SK-N-SH treated with all-trans-retinoic acid at 6 μM for 48 hours (cell line): Measurements from ENCODE around the gene SYK.

Experiments used
- CREB5 ChIP-seq: fragments of 250-450 bp; sonication (Bioruptor Pico); IDR thresholded peaks from 2 replicates; pipeline ENCODE4 v1.5.1; 2020; ENCODE audit warnings: low read depth, mild to moderate bottlenecking, moderate library complexity
- PATZ1 ChIP-seq: fragments of 250-450 bp; sonication (Bioruptor Pico); IDR thresholded peaks from 2 replicates; pipeline ENCODE4 v1.8.0; 2020; ENCODE audit warnings: mild to moderate bottlenecking, moderate library complexity, borderline replicate concordance
- RARB ChIP-seq: fragments of 250-450 bp; sonication (Bioruptor Pico); IDR thresholded peaks from 2 replicates; pipeline ENCODE4 v1.8.0; 2021; ENCODE audit warnings: mild to moderate bottlenecking, moderate library complexity
- TSHZ2 ChIP-seq: fragments of 250-450 bp; sonication (Bioruptor Pico); IDR thresholded peaks from 2 replicates; pipeline ENCODE4 v1.5.0; 2020; ENCODE audit warnings: mild to moderate bottlenecking, moderate library complexity
- ZNF70 ChIP-seq: fragments of 450-650 bp; formaldehyde crosslinking; IDR thresholded peaks from 2 replicates; pipeline ENCODE4 v1.5.0; 2020; ENCODE audit warnings: mild to moderate bottlenecking, moderate library complexity
- ZNF8 ChIP-seq: fragments of 450-650 bp; formaldehyde crosslinking; IDR thresholded peaks from 2 replicates; pipeline ENCODE4 v1.5.0; 2020; ENCODE audit warnings: mild to moderate bottlenecking, moderate library complexity

GRCh38 chr9:90882991-90883600 lies 81.5 kb downstream of the SYK start:
- no peak for TF ChIP-seq ZNF70 (CRISPR knock-in tag)
- no peak for TF ChIP-seq CREB5
- TF ChIP-seq ZNF8 = no peak
- TF ChIP-seq RARB (CRISPR knock-in tag) = no peak
- TF ChIP-seq PATZ1 (CRISPR knock-in tag) = no peak
- TF ChIP-seq TSHZ2 (CRISPR knock-in tag) = no peak
